DMS114 treated with DMSO at 0.1 percent for 48 hours (cell line): ENCODE data around the gene SLC7A10.
"Not testable (repeated sequence)": the region's sequence is repeated elsewhere in the genome, so short reads cannot be mapped to it uniquely, and the experiment has no call there.

ENCODE experiments used
- DNase-seq: peaks from one replicate; lab custom pipeline; 2025; ENCODE audit not compliant: unreplicated experiment; lab: John Stamatoyannopoulos, UW

Gene SLC7A10

DNA sequence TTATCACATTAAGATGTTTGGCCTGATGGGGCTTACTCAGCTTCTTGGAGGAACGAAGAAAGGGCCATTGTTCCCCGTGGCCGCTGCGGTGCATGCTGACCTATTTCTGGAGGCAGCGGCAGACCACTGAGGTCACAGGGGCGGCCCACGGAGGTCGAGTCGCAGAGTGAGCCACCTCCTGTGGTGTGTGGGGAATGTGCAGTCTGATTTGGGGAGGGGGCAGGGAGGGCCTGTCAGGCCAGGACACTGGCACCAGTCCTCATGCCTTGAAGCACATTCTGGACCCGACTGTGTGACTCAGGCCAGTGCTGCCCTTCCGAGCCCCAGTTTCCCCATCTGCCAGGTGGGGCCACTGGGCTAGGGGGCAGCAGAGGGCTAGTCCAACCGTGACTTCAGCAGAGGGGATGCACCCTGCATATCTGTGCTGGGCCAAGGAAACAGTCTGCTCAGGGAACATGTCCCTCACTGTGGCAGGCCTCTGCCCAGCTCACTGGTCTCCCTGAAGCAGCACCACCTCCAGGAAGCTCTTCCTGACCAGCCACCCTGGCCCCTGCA lies 6.3 kb downstream of the SLC7A10 start:
- DNase-seq: no peak

DNA sequence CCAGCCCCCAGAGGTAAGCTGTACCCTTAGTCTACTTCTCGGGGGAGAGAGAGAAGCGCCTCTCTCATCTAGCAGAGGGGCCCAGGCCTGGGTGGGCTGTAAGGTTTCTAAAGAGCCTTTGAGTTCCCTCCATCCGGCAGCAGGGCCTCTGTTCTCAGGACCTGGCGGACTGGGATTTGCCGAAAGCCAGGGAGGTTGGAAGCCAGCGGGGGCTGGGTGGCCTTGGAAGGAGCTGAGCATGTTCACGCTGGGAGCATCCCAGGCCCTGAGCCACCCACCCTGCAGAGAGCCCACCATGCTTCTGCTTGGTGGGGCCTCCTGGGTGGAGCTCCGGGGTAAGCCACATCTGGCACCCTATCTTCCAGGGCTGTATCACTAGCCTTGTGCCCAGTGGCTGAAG lies 7.8 kb downstream of the SLC7A10 start:
- no peak for DNase-seq

DNA sequence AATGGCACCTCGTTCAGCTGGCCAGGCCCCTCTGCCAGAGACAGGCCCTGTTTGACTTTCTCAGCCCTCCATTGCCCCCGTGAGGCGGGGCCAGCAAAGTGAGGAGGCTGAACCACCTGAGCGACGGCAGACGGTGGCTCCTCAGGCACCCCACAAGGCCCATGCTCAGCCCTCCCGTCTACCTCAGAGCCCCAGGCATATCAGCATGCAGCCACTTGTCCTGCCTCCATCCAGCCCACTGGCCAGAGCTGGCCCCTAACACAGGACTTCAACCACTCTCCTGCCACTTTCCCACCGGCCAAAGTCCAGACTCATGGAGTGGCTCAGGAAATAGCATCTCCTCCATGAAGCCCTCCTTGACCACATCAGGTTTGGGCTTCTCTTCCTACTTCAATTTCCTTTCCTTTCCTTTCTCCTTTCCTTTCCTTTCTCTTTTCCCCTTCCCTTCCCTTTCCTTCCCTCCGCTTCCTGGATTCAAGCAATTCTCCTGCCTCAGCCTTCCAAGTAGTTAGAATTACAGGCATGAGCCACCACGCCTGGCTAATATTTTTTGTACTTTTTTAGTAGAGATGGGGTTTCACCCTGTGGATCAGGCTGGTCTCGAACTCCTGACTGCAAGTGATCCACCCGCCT lies 9.3 kb downstream of the SLC7A10 start:
- DNase-seq: no peak

DNA sequence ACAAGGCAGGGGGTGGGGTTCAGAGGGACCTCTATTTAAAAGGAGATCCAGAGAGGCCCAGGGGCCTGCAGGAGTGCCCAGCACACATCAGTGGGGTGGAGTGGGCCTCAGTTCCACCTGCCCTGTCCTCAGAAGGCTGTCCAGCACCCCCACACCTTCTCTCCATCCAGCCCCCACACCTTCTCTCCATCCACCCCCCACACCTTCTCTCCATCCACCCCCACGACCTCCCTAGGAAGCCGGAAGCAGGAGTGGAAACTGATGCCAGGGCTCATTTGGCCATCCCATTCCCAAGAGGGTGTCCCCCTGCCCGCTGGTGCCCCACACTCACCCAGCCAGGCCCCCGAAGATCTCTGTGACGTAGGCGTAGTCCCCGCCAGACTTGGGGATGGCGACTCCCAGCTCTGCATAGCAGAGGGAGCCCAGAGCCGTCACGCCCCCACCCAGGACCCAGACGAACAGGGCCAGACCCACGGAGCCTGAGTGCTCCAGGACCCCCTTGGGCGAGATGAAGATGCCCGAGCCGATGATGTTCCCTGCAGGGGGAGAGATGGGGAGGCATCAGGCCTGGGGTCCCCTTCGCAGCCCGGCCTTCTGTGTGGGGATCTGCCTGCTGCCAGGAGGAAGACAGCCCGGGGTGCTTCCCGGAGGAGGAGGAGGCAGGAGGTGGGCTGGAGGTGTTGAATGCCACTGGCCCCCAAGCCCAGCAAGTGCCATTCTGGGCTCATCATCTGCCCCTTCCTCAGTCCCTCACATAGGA lies 10.0 kb downstream of the SLC7A10 start:
- no peak for DNase-seq

DNA sequence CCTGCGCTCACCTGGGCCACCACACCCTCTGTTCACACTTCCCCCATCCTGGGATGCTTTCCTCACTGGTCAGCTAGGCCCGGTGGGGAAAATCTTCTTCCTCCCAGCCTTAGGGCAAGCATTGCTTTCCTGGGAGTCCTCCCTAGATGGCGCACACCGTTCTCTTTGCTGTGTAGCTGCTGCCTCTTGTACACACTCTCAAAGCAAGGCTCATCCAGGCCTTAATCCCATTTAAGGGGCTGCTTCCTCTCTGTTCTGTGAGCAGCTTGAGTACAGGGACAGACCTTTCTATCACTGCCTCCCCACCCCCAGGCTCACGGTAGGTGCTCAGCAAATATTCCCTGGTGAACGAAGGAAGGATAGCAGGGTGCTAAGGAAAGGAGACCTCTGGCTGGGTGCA lies 11.1 kb downstream of the SLC7A10 start:
- peak; percentile 13 for DNase-seq

DNA sequence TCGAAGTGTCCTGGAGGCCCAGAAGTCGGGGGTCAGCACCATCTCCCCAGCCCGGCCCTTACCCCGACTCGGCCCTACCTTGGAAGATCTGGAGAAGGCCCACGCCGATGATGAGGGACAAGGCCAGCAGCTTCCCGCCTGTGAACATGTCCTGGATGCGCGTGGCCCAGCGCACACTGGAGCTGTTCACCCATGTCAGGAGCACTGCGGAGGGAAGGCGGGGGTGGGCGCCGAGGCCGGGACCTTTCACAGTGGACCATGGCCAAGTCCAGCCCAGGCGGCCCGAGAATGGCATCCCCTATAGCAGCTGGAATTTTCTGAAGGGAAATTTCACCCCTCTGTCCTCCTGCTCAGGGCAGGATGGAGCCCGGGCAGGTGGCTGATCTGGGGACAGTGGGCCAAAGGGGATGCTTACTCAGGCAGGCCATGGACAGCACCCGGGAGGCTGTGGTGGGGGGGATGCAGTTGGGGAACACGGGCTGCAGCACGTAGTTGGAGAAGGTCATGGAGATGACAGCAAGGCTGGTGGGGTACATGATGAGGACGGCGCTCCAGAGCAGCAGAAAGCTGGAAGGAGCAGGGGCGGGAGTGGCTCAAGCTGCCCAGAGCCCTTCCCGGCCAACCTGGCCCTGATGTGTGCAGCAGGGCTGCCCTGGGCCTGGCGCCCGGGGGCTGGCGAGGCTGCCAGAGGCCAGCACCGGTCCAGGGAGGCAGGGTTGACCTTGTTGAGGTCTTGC lies 13.0 kb downstream of the SLC7A10 start:
- no peak for DNase-seq

DNA sequence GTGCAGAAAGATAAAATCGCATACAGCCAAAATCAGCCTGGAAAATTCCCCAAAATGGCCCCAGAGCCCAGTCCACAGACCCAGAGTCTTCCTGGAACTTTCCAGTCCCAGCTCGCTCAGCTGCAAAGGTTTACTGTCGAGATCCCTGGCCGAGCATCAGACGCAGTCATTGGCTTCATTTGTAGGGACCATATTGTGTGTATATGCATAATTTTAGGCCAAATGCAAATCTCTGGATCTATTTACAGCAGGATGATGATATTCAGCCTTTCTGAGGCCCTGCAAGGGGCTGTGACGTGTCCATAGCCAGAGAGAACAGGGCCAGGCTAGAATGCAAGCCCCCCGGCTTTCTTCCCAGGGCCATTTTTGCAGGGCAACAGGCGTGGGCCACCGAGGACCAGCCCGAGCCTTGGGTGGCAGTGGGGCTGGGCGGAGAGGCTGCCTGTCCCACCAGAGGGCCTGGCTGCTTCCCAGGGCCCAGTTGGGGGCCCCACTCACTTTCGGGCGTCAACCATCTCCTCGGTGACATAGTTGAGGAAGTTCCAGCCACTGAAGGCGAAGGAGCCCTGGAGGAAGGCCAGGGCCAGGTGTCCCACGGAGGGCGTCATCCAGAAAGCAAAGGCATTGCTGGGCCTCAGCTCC lies 13.7 kb downstream of the SLC7A10 start:
- no peak for DNase-seq

DNA sequence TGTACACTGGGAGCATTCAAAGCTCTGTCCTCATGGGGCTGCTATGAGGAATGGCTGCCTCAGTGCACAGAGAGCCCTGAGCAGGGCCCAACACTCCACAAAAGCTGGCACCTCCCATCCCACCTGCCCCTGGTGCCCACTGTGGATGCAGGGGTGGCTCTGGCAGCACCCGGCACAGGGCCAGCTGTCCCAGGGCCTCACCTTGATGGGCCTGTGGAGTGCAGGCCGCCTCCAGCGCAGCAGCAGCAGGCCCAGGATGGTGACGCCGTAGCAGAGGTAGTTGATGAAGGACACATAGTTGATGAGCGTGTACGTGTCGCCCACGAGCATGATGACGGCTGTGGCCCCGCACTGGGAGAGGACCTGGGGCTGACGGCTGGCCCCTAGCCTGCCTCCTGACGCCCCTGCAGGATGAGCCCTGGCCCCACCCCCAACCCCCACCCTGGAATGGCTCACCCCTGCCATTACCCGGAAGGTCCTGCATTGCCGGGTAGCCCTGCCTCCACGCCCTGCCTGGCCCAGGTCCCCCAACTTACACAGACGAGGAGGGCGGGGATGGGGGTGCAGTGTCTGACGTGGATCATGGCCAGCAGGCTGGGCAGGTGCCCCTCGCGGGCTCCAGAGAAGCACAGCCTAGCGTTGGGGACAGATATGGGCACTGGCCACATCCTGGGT lies 15.2 kb downstream of the SLC7A10 start:
- no peak for DNase-seq

DNA sequence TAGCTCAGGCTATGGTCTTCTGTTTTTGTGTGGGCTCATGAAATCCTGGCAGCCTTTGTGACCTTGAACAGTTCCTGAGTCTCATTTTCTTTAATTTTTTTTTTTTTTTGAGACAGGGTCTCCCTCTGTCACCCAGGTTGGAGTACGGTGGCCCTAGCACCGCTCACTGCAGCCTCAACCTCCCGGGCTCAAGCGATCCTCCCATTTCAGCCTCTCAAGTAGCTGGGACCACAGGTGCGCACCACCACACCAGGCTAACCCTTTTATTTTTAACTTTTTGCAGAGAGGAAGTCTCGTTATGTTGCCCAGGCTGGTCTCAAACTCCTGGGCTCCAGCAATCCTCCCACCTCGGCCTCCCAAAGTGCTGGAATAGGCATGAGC lies 15.8 kb downstream of the SLC7A10 start:
- not testable (repeated sequence) for DNase-seq

DNA sequence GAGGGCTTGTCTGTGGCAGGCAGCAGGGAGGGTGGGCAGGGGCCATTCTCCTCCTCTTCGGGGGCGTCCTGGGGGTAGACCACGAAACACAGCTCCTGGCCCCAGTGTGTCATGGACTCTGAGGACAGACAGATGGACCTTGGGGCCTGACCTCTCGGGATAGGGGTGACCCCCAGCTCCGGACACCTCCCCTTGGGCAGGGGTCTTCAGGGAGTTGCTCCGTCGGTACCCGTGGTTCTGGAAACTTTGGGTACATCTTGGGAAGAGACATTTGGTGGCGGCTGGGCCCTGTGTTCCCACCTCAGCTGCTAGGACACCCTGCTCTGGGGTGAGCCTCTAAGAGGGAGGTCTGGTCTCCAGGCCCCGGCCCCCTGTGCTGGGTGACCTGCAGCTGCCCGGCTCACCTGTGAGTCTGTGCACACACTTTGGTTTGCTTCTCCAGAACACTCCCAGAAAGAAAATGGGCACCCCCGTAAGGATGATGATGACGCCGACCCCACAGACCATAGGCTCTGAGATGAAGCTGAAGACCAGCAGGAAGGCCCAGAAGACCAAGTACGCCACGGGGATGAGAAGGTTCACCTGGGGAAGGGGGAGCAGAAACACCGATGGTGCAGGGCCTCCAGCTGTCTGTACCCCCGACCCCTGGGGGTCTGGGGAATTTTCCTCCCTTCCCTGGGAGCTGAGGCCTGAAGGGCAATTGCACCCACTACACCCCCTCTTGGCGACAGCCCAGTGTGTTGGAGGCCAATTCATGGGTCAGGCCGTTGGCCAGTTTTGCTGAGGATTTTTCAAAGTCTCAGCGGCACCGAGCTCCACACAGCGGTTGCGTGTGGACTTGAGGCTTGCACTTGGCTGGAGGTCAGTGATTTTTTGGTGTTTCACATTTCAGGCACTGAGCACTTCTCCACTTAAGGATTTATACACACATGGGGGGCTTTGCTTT lies 16.5 kb downstream of the SLC7A10 start:
- DNase-seq: no peak

DNA sequence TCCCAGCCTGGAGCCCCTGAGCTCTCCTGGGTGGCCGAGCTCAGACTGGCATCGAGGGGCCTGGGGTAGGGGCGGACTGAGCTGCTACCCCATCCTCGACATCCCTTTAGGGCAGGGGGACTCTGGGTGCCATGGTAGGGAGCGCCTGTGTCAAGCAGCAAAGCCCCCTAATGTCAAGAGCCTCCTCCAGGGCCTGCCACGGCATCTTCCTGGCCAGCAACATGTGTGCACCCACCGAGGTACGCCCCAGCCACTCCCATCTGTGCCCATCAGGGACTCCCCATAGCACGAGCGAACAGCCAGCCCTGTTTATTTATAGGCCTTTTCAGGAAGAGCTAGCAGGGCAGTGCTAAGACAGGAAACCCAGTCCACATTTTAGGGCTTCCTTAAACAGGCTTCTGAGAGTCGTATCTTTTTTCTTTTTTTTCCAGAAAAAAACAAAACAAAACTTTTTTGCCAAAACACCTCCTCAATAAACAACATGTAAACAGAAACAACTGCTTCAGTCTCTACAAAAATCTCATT lies 17.2 kb downstream of the SLC7A10 start:
- DNase-seq: no peak

DNA sequence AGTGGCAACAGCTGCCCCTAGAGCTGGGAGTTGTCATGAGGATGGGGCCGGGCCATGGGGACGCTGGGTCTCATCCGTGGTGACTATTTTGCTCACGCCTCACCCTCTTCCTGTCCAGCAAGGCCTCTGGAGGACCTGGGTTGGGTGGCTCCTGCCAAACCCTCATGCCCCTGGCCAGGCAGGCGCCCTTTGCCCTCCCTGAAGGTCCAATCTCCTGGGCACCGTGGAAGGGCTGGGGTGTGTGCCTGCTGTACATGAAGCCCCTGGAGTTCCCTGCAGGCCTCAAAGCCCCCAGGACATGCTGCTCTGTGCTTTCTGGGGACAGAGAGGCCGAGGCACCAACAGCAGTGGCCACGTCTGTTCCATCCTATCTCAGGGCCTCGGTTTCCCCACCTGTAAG lies 17.7 kb downstream of the SLC7A10 start:
- no peak for DNase-seq

DNA sequence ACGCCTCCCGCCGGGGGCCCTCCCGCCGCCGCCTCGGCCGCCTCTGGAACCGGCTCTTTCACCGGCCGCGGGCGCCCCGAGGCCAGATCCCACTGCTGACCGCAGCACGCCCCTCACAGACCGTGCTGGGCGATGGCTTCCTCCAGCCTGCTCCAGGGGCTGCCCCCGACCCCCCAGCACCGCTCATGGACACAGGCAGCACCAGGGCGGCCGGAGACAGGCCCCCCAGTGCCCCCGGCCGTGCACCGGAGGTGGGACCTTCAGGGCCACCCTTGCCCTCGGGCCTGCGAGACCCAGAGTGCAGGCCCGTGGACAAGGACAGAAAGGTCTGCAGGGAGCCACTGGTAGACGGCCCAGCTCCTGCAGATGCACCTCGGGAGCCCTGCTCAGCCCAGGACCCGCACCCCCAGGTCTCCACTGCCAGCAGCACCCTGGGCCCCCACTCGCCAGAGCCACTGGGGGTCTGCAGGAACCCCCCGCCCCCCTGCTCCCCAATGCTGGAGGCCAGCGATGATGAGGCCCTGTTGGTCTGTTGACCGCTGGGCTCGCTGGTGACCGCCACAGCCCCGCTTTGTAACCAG lies 18.5 kb downstream of the SLC7A10 start:
- DNase-seq: no peak

DNA sequence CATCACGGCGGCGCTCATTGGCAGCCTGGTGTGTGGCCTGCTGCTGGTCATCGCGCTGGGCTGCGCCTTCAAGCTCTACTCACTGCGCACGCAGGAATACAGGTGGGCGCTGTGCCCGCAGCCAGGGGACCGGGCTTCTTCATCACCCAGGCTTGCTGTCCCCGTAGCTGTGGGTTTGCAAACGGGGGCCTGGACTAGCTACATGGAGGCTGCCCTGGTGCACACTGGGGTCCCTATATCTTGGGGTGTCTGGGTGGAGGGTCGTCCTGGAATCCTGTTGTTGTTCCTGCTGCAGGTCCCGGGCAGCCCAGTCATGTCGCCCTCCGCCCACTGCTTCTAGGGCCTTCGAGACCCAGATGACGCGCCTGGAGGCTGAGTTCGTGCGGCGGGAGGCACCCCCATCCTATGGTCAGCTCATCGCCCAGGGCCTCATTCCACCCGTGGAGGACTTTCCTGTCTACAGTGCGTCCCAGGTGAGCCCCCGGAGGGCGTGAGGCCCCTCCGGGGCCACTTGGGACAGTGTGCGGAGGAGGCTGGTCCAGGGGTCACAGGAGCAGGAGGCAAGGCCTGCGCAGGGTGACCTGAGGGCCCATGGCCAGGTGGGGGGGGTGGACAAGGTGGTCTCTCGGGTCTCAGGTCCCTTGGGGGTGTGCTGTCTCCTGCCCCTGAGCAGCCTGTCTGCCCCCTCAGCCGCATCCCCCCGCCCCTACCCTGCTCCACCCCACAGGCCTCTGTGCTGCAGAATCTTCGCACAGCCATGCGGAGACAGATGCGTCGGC lies 19.2 kb downstream of the SLC7A10 start:
- DNase-seq: no peak

DNA sequence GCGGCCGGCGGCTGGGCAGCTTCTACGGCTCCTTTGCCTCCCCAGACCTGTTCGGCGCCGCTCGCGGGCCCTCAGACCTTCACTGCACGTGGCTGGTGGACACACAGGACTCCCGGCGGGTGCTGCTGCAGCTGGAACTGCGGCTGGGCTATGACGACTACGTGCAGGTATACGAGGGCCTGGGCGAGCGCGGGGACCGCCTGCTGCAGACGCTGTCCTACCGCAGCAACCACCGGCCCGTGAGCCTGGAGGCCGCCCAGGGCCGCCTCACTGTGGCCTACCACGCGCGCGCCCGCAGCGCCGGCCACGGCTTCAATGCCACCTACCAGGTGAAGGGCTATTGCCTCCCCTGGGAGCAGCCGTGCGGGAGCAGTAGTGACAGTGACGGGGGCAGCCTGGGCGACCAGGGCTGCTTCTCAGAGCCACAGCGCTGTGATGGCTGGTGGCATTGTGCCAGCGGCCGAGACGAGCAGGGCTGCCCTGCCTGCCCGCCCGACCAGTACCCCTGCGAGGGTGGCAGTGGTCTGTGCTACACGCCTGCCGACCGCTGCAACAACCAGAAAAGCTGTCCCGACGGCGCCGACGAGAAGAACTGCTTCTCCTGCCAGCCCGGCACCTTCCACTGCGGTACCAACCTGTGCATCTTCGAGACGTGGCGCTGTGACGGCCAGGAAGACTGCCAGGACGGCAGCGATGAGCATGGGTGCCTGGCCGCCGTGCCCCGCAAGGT lies 20.0 kb downstream of the SLC7A10 start:
- DNase-seq: no peak

DNA sequence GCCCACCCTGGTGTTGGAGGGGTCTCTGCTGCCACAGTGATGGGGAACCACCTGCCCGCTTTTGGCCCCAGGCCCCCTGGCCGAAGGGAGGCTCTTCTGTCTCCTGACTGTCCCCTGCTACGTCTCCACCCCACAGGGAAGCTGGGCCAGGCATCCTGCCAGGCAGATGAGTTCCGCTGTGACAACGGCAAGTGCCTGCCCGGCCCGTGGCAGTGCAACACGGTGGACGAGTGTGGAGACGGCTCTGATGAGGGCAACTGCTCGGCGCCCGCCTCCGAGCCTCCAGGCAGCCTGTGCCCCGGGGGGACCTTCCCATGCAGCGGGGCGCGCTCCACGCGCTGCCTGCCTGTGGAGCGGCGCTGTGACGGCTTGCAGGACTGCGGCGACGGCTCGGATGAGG lies 20.5 kb downstream of the SLC7A10 start:
- DNase-seq: no peak

DNA sequence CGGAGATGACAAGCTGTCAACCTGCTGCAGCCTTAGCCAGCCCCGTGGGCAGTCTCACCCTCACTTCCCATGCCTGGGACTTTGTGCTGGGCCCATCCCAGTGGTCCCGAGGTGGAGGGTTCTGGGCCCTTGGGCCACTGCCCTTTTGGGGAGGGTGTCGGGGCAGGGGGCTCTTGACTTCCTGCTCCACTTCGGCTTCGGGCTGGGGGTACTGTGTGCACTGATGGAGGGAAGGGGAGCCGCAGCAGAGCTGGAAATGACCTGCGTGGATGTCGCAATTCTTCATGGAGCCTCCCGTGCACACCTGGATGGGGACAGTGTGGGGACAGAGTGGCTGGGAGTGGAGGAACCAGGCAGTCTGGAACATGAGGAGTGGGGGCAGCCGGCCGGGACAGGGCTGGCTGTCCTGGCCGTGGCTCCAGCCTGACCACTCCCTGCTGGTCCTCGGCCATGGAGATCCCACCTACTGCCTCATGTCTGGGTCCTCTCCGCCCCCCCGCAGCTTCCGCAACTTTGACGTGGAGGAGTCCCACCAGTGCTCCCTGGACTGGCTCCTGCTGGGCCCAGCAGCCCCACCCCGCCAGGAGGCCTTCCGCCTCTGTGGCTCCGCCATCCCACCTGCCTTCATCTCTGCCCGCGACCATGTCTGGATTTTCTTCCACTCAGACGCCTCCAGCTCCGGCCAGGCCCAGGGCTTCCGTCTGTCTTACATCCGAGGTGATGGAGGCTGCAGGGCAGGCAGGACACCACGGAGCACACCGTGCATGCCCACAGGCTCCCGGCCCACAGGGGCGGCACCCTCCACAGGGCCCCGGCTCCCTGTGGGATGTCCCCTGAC lies 21.3 kb downstream of the SLC7A10 start:
- DNase-seq: no peak
